Osteocyte (in vitro differentiated cells): ENCODE measurements around the gene MAPT. TPM values are rescaled to one million over a fixed set of nuclear protein-coding genes. Genes with fewer than 3 reads are reported as not detected.

ENCODE experiments used
- DNase-seq: peaks from one replicate; pipeline ENCODE4 v3.0.0; 2021; ENCODE audit warnings: mixed read lengths; ENCODE audit not compliant: unreplicated experiment; ENCODE audit errors: extremely low spot score
- H3K27ac Mint-ChIP-seq: one replicate; pipeline ENCODE4 v1.8.0; 2021; ENCODE audit warnings: mild to moderate bottlenecking, mixed read lengths; ENCODE audit not compliant: unreplicated experiment
- H3K27me3 Mint-ChIP-seq: one replicate; pipeline ENCODE4 v1.8.0; 2021; ENCODE audit warnings: mixed read lengths; ENCODE audit not compliant: unreplicated experiment
- H3K36me3 Mint-ChIP-seq: one replicate; pipeline ENCODE4 v1.8.0; 2021; ENCODE audit warnings: mixed read lengths; ENCODE audit not compliant: unreplicated experiment
- H3K4me1 Mint-ChIP-seq: one replicate; pipeline ENCODE4 v1.8.0; 2021; ENCODE audit warnings: mixed read lengths; ENCODE audit not compliant: unreplicated experiment
- H3K4me3 Mint-ChIP-seq: one replicate; pipeline ENCODE4 v1.8.0; 2021; ENCODE audit warnings: mild to moderate bottlenecking, moderate library complexity, mixed read lengths; ENCODE audit not compliant: unreplicated experiment
- H3K9me3 Mint-ChIP-seq: one replicate; pipeline ENCODE4 v1.8.0; 2021; ENCODE audit warnings: mixed read lengths; ENCODE audit not compliant: unreplicated experiment
- total RNA-seq: library from RNA; stranded (reverse); gene quantifications from 2 replicates; pipeline ENCODE4 v1.2.1, GENCODE V29; 2021
- TF ChIP-seq, protein P1 (sequence below): fragments of 200-600 bp; sonication (generic); IDR thresholded peaks from 2 replicates; pipeline ENCODE4 v1.5.0; 2021; ENCODE audit warnings: antibody characterized with exemption, mild to moderate bottlenecking, moderate library complexity

MAPT gene
- total RNA-seq, 1 donor from 2014 or later, result 1.6 TPM

DNA sequence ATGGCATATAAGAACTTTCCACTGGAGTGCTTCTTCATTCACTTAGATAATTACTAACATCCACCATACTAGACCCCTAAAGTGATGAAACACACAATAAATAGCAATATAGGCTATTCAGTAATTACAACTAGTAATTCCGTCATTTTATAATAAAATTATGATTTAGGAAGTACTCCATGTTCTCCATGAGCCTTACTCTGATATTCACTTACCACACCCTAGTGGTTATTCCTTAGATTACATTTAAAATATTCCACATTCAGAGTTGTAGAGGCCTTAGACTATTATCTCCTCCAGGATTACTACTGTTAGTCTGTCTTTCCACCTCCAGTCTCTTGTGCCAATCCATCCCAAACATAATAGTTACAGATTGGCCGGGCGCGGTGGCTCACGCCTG lies 167.1 kb downstream of the MAPT start:
- DNase-seq, result no peak
- Mint-ChIP-seq H3K36me3 (peaks cover 51% of the 10 kb centered on the region), H3K27ac (no peak overlapping the region)

DNA sequence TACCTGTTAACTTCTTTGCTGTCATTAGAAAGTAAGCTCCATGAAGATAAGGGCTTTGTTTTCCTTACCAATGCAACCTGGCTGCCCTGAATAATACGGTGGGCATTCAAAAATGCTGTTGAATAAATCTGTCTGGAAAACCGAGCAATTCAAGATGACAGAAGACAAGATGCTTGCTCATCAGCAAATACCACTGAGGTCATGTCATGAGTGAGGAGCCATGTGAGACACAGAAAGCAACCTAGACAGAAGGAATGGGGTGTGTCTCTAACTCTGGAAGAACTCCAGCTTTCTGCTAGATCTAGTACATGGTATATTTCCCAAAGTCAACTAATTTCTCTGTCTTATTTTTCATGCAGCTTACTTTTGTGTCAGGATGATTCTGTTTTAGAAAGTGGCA lies 168.9 kb downstream of the MAPT start:
- Mint-ChIP-seq H3K4me3 (no peak overlapping the region), H3K4me1 (peaks cover 24% of the 10 kb centered on the region)

More for the DNA sequence above, 167.1 kb downstream of the MAPT start:
- H3K4me3 Mint-ChIP-seq, result no peak overlapping the region
- peaks cover 38% of the 10 kb centered on the region for H3K4me1 Mint-ChIP-seq
- no peaks in the 10 kb centered on the region for H3K9me3 Mint-ChIP-seq
- H3K27me3 Mint-ChIP-seq, result no peaks in the 10 kb centered on the region
- TF ChIP-seq, protein P1, sequence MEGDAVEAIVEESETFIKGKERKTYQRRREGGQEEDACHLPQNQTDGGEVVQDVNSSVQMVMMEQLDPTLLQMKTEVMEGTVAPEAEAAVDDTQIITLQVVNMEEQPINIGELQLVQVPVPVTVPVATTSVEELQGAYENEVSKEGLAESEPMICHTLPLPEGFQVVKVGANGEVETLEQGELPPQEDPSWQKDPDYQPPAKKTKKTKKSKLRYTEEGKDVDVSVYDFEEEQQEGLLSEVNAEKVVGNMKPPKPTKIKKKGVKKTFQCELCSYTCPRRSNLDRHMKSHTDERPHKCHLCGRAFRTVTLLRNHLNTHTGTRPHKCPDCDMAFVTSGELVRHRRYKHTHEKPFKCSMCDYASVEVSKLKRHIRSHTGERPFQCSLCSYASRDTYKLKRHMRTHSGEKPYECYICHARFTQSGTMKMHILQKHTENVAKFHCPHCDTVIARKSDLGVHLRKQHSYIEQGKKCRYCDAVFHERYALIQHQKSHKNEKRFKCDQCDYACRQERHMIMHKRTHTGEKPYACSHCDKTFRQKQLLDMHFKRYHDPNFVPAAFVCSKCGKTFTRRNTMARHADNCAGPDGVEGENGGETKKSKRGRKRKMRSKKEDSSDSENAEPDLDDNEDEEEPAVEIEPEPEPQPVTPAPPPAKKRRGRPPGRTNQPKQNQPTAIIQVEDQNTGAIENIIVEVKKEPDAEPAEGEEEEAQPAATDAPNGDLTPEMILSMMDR, result peak; percentile 41

DNA sequence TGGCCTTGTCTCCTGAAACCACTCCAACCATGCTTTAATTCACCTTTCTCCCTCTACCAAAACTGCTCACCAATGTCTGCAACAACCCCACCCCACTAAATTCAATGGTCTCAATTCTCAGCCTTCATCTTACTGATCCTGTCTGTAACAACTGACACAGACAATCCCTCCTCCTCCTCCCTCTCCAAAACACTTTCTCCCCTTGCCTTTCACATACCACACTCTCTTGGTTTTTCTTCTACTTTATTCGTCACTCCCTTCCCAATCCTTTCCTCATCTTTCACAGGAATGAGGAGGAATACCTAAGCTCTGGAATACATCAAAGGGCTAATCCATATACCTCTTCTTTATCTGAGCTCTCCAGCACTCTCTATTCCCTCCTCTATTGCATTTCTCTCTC lies 170.1 kb downstream of the MAPT start:
- Mint-ChIP-seq H3K27ac (peak overlapping the region; percentile 31), H3K4me3 (peak overlapping the region; percentile 7), H3K27me3 (no peaks in the 10 kb centered on the region), H3K4me1 (peaks cover 22% of the 10 kb centered on the region), H3K36me3 (peaks cover 43% of the 10 kb centered on the region), H3K9me3 (no peaks in the 10 kb centered on the region)
- no peak for DNase-seq
- TF ChIP-seq, protein P1, result no peak

More for the DNA sequence above, 168.9 kb downstream of the MAPT start:
- Mint-ChIP-seq H3K27ac (peak overlapping the region; percentile 42), H3K36me3 (peaks cover 51% of the 10 kb centered on the region), H3K27me3 (no peaks in the 10 kb centered on the region), H3K9me3 (no peaks in the 10 kb centered on the region)
- TF ChIP-seq, protein P1, result no peak
- no peak for DNase-seq

DNA sequence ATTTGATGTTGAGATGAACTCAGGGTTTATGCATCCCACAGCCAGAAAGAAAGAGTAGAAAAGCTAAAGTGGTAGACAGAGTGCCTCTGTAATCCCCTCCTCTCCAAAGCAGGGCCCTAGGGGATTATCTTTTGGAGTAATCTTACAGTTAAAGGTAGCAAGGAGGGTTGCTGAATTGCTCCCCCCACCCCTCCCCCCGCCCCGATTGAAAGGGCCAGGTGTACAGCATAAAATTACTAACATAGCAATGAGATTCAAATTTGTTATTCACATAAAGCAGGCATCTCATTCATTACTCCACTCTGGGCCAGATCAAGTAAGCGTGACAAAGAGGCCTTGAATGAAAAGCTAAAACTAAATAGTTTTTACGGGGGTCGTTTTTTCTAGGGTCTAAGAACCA lies 177.4 kb downstream of the MAPT start:
- DNase-seq, result no peak
- TF ChIP-seq, protein P1, result no peak
- peak overlapping the region; percentile 4 for H3K27ac Mint-ChIP-seq
- H3K4me1 Mint-ChIP-seq, result peaks cover 34% of the 10 kb centered on the region
- H3K36me3 Mint-ChIP-seq, result peaks cover 11% of the 10 kb centered on the region
- H3K4me3 Mint-ChIP-seq, result no peak overlapping the region
- H3K27me3 Mint-ChIP-seq, result no peaks in the 10 kb centered on the region
- no peaks in the 10 kb centered on the region for H3K9me3 Mint-ChIP-seq

DNA sequence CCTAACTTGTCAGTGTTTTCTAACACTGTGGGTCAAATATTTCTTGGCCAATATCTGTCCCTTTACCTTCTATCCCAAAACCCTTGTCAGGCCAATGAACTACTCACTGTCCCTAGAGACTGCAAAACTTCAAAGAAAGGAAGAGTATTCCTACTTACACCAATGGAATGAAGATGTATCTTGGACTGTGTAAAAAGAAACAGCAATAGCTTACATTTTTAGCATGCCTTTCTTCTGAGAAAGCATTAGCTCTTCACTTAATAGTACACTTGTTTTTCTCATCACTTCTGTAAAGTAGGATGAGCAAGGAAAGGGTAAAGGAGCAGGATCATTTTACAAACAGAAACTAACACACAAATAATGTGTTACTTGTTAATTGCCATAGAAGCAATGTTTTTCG lies 178.6 kb downstream of the MAPT start:
- peak overlapping the region; percentile 69 for H3K27ac Mint-ChIP-seq
- H3K9me3 Mint-ChIP-seq, result no peaks in the 10 kb centered on the region
- no peaks in the 10 kb centered on the region for H3K27me3 Mint-ChIP-seq
- TF ChIP-seq, protein P1, result no peak
- H3K4me1 Mint-ChIP-seq, result peaks cover 34% of the 10 kb centered on the region
- DNase-seq, result no peak
- H3K36me3 Mint-ChIP-seq, result peaks cover 10% of the 10 kb centered on the region
- H3K4me3 Mint-ChIP-seq, result no peak overlapping the region
